ENCODE data around the gene RBL2.

Gene RBL2

GRCh38 chr16:53492503-53492902 lies 58.2 kb downstream of the RBL2 start:
- no peak for TF ChIP-seq CTCF (IDR thresholded peaks at IDR 0.05; ENCODE audit: low read depth, low read length, missing control alignments)
- no peak for DNase-seq (ENCODE audit: low read depth)
- H3K4me3 ChIP-seq (ENCODE audit: low read depth, low read length), result no peak overlapping the region

GRCh38 chr16:53494636-53495035 lies 60.4 kb downstream of the RBL2 start:
- no peak for TF ChIP-seq CTCF (IDR thresholded peaks at IDR 0.05; ENCODE audit: low read depth, low read length, missing control alignments)
- no peak overlapping the region for H3K4me3 ChIP-seq (ENCODE audit: low read depth, low read length)
- no peak for DNase-seq (ENCODE audit: low read depth)

- no peak for DNase-seq (ENCODE audit: low read depth)
- H3K4me3 ChIP-seq (ENCODE audit: low read depth, low read length), result no peak overlapping the region
- TF ChIP-seq CTCF (IDR thresholded peaks at IDR 0.05; ENCODE audit: low read depth, low read length, missing control alignments), result no peak
Measured at GRCh38 chr16:53495325-53495724, 61.1 kb downstream of the RBL2 start.

- no peak for DNase-seq (ENCODE audit: low read depth)
- no peak for TF ChIP-seq CTCF (IDR thresholded peaks at IDR 0.05; ENCODE audit: low read depth, low read length, missing control alignments)
- no peak overlapping the region for H3K4me3 ChIP-seq (ENCODE audit: low read depth, low read length)
Measured at GRCh38 chr16:53498984-53499383, 64.7 kb downstream of the RBL2 start.

GRCh38 chr16:53501216-53501859 lies 67.1 kb downstream of the RBL2 start:
- H3K4me3 ChIP-seq (ENCODE audit: low read depth, low read length), result no peak overlapping the region
- no peak for DNase-seq (ENCODE audit: low read depth)
- no peak for TF ChIP-seq CTCF (IDR thresholded peaks at IDR 0.05; ENCODE audit: low read depth, low read length, missing control alignments)

DNA sequence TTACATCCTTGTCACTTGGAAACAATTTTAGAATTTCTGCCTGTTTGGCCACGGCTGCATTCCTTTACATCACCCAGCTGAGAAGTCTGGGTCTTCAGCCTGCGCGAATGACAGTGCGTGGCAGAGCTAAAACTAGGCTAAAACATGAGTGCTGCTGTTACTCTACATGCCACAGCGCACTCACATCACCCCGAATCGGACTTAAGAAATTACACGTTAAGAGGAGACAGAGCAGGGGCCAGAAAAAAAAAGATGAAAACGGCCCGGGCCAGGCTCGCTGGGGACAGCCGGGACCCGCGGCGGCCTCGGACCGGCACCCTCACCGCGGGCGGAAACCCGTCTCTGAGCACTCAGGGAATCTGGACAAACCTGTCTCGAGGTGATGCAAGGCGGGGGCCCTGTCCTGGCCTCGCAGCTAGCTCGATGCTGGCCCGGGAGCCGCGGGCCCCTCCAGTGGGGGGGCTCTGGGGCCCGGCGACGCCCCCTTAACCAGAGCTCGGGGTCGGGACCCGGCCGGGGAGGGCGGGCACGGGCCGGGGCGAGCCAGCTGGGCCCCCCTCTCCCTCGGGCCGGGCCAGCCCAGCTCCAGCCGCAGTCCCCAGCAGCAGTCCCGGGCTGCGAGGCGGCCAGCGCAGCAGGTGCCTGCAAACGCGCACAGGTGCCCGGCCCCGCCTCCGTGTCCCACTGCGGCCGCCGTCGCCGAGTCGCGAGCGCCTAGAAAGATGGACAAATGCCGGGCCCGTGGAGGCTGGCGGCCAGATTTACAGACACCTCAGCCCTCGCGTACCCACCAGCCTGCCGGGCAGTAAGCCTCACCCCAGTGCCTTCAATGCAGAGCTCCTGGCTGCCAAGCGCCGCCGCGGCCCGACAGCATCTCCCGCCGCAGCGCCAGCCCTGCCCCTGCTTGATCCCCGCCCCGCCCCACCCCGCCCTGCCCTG lies 68.3 kb downstream of the RBL2 start, which contains the start of gene AKTIP:
Gene AKTIP, minus strand, starts transcription at position 879 of the 939 bp plus-strand sequence. CDS start 2,950 bp downstream, outside the sequence.
- TF ChIP-seq CTCF (IDR thresholded peaks at IDR 0.05; ENCODE audit: low read depth, low read length, missing control alignments), result no peak
- DNase-seq (ENCODE audit: low read depth), result no peak
- H3K4me3 ChIP-seq (ENCODE audit: low read depth, low read length), result peak within 1 kb of the TSS; percentile 91

All from GM12864 (cell line).